GM12878 (cell line): ENCODE results near the gene UAP1L1. TPM values are rescaled to one million over a fixed set of nuclear protein-coding genes. Genes with fewer than 3 reads are reported as not detected.
"Not testable (repeated sequence)": the region's sequence is repeated elsewhere in the genome, so short reads cannot be mapped to it uniquely, and the experiment has no call there.

Experiments
- ATAC-seq: fragments of 200-7000 bp; cut with Tn5 transposase; 3 replicates; pipeline ENCODE4 v1.9.1; 2020; ENCODE audit warnings: mild to moderate bottlenecking, moderate library complexity
- BruUV-seq: library from RNA; stranded (reverse); fragments of 400-500 nt; replicated peaks from 2 replicates; lab custom pipeline; 2021; lab: Mats Ljungman, UMichigan
- CTCF ChIA-PET: fragments of 300-600 bp; sonication (Branson Sonifier 250); formaldehyde crosslinking; extraction: SDS; loops from one replicate; lab custom pipeline; 2021; ENCODE audit warnings: inconsistent platforms; lab: Yijun Ruan, JAX
- POLR2A ChIA-PET: fragments of 350-600 bp; formaldehyde crosslinking; extraction: SDS; loops from one replicate; lab custom pipeline; 2021; ENCODE audit warnings: inconsistent platforms; lab: Charles Lee
- RAD21 ChIA-PET: fragments of 300-600 bp; sonication (Branson Sonifier 250); formaldehyde crosslinking; loops from one replicate; lab custom pipeline; 2023; ENCODE audit warnings: antibody characterized with exemption; ENCODE audit not compliant: unreplicated experiment; lab: Charles Lee
- SMC1A ChIA-PET: fragments of 300-600 bp; sonication (Branson Sonifier 250); formaldehyde crosslinking; loops from one replicate; lab custom pipeline; 2023; ENCODE audit not compliant: unreplicated experiment, uncharacterized antibody; lab: Charles Lee
- DNase-seq: peaks from one replicate; pipeline ENCODE4 v3.0.0-alpha.2; 2011; ENCODE audit warnings: low read depth, low spot score
- FAIRE-seq: peaks from 3 replicates; lab custom pipeline; 2011; peaks lifted over from hg19 to GRCh38; lab: Jason Lieb, UNC
- H2AFZ ChIP-seq: 2 replicates; pipeline ENCODE4 v1.6.0; 2011; ENCODE audit warnings: low read depth, low read length, control low read depth; ENCODE audit not compliant: control insufficient read depth
- H3K27ac ChIP-seq: 2 replicates; pipeline ENCODE4 v1.5.1; 2011; ENCODE audit warnings: control low read depth; ENCODE audit not compliant: control insufficient read depth, insufficient read depth
- H3K27me3 ChIP-seq, 2 experiments: replicated peaks in 1 of 2; 2 replicates each; pipeline versions ENCODE4 v1.6.0 to v1.6.1; 2011; ENCODE audit warnings: low read length in 1 of 2; ENCODE audit not compliant: control insufficient read depth in 2 of 2, insufficient read depth in 2 of 2
- H3K36me3 ChIP-seq, 2 experiments: 2 replicates each; pipeline ENCODE4 v1.5.1; 2011; ENCODE audit warnings: low read length in 1 of 2; ENCODE audit not compliant: control insufficient read depth in 2 of 2, insufficient read depth in 2 of 2
- H3K4me1 ChIP-seq: 2 replicates; pipeline ENCODE4 v1.6.1; 2011; ENCODE audit warnings: mild to moderate bottlenecking, low read length, moderate library complexity, mixed read lengths; ENCODE audit not compliant: control insufficient read depth, insufficient read depth
- H3K4me2 ChIP-seq: 2 replicates; pipeline ENCODE4 v1.6.0; 2011; ENCODE audit warnings: control low read depth; ENCODE audit not compliant: control insufficient read depth, insufficient read depth
- H3K4me3 ChIP-seq: fragments of 200-600 bp; sonication (generic); 2 replicates; pipeline ENCODE4 v1.5.1; 2016
- H3K79me2 ChIP-seq: 2 replicates; pipeline ENCODE4 v1.6.0; 2011; ENCODE audit warnings: low read length; ENCODE audit not compliant: control insufficient read depth, insufficient read depth
- H3K9ac ChIP-seq: 2 replicates; pipeline ENCODE4 v1.8.0; 2011; ENCODE audit warnings: low read length, control low read depth, mixed read lengths; ENCODE audit not compliant: control insufficient read depth, insufficient read depth
- H3K9me3 ChIP-seq: replicated peaks from 3 replicates; pipeline ENCODE4 v1.5.1; 2011; ENCODE audit warnings: mild to moderate bottlenecking, low read length; ENCODE audit not compliant: control insufficient read depth, insufficient read depth
- H4K20me1 ChIP-seq: 2 replicates; pipeline ENCODE4 v1.6.0; 2011; ENCODE audit not compliant: control insufficient read depth, insufficient read depth
- BHLHE40 ChIP-seq, 2 experiments: fragments of 450-650 bp in 1 of 2; IDR thresholded peaks; 2 replicates each; pipeline ENCODE4 v1.6.1; 2011 to 2017; ENCODE audit warnings: low read depth in 2 of 2, borderline replicate concordance in 1 of 2, improper control_type of control experiment in 1 of 2, low read length in 1 of 2, mild to moderate bottlenecking in 1 of 2
- JUNB ChIP-seq: IDR thresholded peaks from 2 replicates; pipeline ENCODE4 v1.6.1; 2016; ENCODE audit warnings: antibody characterized with exemption, mild to moderate bottlenecking
- NR2F1 ChIP-seq: fragments of 450-650 bp; conservative IDR thresholded peaks from 2 replicates; pipeline ENCODE4 v1.6.1; 2017; ENCODE audit warnings: mild to moderate bottlenecking
- WGBS: methylation state at CpG from one replicate; pipeline ENCODE4 v1.1.6; 2016; ENCODE audit warnings: low lambda C conversion rate; ENCODE audit not compliant: insufficient replicate concordance, insufficient coverage; ENCODE audit errors: missing lambda C conversion rate; 5-methylcytosine and 5-hydroxymethylcytosine counted together
- in situ Hi-C: fragments of 300-500 bp; cut with MboI; formaldehyde crosslinking; loops from 9 replicates; pipeline ENCODE4 v1.14.3; 2018; ENCODE audit warnings: mixed read lengths
- intact Hi-C: fragments of 100-400 bp; cut with micrococcal nuclease; formaldehyde crosslinking; loops from one replicate; pipeline ENCODE4 v1.14.2; 2022; ENCODE audit not compliant: unreplicated experiment
- polyA plus RNA-seq, 11 experiments: library from polyadenylated mRNA; depleted of rRNA in 4 of 11; unstranded in 6 of 11; stranded (reverse) in 5 of 11; fragments of >200 nt; fragmentation: Nextera tagmentation in 4 of 11; fragmentation: Illumina TruSeq in 1 of 11; extraction: Ambion mirVana in 4 of 11; extraction: Trizol in 1 of 11; gene quantifications; 1 replicate in 1 of 11; 2 replicates in 10 of 11; pipeline versions ENCODE4 v1.2.1 to v1.2.3, GENCODE V29; 2011 to 2016; ENCODE audit warnings: inconsistent platforms in 2 of 11, missing spikeins in 2 of 11, low read depth in 1 of 11
- total RNA-seq, 4 experiments: library from RNA; depleted of rRNA in 3 of 4; stranded (reverse); fragments of >200 nt in 3 of 4; fragmentation: Illumina TruSeq in 1 of 4; extraction: Trizol in 1 of 4; gene quantifications; 2 replicates each; pipeline versions ENCODE4 v1.2.1 to v1.2.3, GENCODE V29; 2013 to 2021
- TF ChIP-seq, protein P1 (sequence below): fragments of 450-650 bp; IDR thresholded peaks from 2 replicates; pipeline ENCODE4 v1.6.1; 2017; ENCODE audit warnings: mild to moderate bottlenecking, low read depth, inconsistent platforms; ENCODE audit not compliant: poor library complexity, severe bottlenecking
- TF ChIP-seq, protein P2 (sequence below): fragments of 450-650 bp; IDR thresholded peaks from 2 replicates; pipeline ENCODE4 v1.6.1; 2016; ENCODE audit warnings: mild to moderate bottlenecking, moderate library complexity, borderline replicate concordance
- TF ChIP-seq, protein P3 (sequence below): IDR thresholded peaks from 2 replicates; pipeline ENCODE4 v1.6.1; 2011; ENCODE audit warnings: borderline replicate concordance, low read depth, mild to moderate bottlenecking, moderate library complexity, mixed read lengths, low read length; ENCODE audit not compliant: insufficient read depth; ENCODE audit errors: extremely low read length
- TF ChIP-seq, protein P4 (sequence below): fragments of 450-650 bp; conservative IDR thresholded peaks from 2 replicates; pipeline ENCODE4 v1.6.1; 2017; ENCODE audit warnings: mild to moderate bottlenecking, moderate library complexity
- TF ChIP-seq, protein P5 (sequence below): fragments of 450-650 bp; IDR thresholded peaks from 2 replicates; pipeline ENCODE4 v1.6.1; 2016; ENCODE audit warnings: mild to moderate bottlenecking

Gene UAP1L1
- total and polyA plus RNA-seq, 10 of the 15 experiments (the other 5 are each of a cell fraction or from before 2014, with no cell fraction given) = 0.29 to 15.7 (median 5.8) TPM

DNA sequence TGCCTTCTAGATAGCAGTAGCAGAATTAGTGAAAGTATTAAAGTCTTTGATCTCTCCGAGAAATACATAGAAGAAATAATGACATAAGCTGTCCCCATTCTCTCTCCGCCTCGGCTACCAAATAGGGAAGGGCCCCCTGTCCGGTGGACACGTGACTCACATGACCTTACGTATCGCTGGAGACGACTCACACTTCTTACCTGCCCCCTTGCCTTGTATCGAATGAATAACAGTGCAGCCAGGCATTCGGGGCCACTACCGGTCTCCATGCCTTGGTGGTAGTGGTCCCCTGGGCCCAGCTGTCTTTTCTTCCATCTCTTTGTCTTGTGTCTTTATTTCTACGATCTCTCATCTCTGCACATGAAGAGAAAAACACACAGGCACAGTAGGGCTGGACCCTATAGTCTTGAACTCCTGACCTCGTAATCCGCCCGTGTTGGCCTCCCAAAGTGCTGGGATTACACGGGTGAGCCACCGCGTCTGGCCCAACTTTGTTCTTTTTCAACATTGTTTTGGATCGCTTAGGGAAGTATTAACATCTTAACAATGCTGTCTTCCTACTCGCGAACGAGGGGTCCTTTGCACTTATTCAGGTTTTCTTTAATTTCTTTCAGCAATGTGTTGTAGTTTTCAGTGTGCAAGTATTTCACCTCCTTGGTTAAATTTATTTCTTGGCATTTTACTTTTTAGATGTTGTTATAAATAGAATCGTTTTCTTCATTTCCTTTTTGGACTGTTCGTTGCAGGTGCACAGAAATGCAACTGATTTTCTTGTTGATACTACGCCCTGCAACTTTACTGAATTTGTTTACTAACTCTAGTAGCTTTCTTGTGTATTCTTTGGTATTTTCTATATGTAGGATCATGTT, 44.8 kb downstream of the UAP1L1 start:
- H4K20me1 ChIP-seq, H2AFZ ChIP-seq, FAIRE-seq, H3K9me3 ChIP-seq, H3K79me2 ChIP-seq, H3K36me3 ChIP-seq, DNase-seq, H3K27me3 ChIP-seq, H3K9ac ChIP-seq: not testable (repeated sequence)
- peak overlapping the region; percentile 58 for H3K4me2 ChIP-seq
- ChIA-PET POLR2A (interaction anchor here (1.0 to 2.6 kb wide), 4 partner anchors 29 to 118 kb away, joined by 3 to 18 read pairs (median 6); partner anchors contain the start of genes TMEM210 and TUBB4B), RAD21 (interaction anchor here (1.0 to 2.9 kb wide), 5 partner anchors 26 to 119 kb away, joined by 3 to 26 read pairs (median 3); partner anchors contain the start of genes CYSRT1, RNF208 and TUBB4B), SMC1A (interaction anchor here (0.8 to 2.6 kb wide), 3 partner anchors 9 to 118 kb away, joined by 3 to 14 read pairs (median 4); no protein-coding TSS in a partner anchor), CTCF (interaction anchor here (0.8 to 2.6 kb wide), 11 partner anchors 26 to 114 kb away, joined by 3 to 16 read pairs (median 3); partner anchors contain the start of genes CYSRT1 and RNF224)
- intact Hi-C loops = loop anchor here (2.0 kb wide), 1 partner anchor 79 kb away; the partner anchor contains the start of gene TPRN
- peak overlapping the region; percentile 22; the same call in 1 of the 2 replicates for H3K4me3 ChIP-seq
- in situ Hi-C loops = loop anchor here (5.0 kb wide), 1 partner anchor 105 kb away; the partner anchor contains the start of genes CYSRT1 and RNF224
- H3K27ac ChIP-seq = peak overlapping the region; percentile 47
- 9% methylated on average over 21 of the region's 25 CpGs for WGBS
- H3K4me1 ChIP-seq = peaks cover 37% of the 10 kb centered on the region
- peak; percentile 76 for ATAC-seq
- TSS peak; percentile 86 for BruUV-seq
- TF ChIP-seq, protein P1, sequence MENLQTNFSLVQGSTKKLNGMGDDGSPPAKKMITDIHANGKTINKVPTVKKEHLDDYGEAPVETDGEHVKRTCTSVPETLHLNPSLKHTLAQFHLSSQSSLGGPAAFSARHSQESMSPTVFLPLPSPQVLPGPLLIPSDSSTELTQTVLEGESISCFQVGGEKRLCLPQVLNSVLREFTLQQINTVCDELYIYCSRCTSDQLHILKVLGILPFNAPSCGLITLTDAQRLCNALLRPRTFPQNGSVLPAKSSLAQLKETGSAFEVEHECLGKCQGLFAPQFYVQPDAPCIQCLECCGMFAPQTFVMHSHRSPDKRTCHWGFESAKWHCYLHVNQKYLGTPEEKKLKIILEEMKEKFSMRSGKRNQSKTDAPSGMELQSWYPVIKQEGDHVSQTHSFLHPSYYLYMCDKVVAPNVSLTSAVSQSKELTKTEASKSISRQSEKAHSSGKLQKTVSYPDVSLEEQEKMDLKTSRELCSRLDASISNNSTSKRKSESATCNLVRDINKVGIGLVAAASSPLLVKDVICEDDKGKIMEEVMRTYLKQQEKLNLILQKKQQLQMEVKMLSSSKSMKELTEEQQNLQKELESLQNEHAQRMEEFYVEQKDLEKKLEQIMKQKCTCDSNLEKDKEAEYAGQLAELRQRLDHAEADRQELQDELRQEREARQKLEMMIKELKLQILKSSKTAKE = peak; percentile 9
- peak; percentile 60; the same call in 1 of the 2 replicates for TF ChIP-seq NR2F1
- TF ChIP-seq, protein P2, sequence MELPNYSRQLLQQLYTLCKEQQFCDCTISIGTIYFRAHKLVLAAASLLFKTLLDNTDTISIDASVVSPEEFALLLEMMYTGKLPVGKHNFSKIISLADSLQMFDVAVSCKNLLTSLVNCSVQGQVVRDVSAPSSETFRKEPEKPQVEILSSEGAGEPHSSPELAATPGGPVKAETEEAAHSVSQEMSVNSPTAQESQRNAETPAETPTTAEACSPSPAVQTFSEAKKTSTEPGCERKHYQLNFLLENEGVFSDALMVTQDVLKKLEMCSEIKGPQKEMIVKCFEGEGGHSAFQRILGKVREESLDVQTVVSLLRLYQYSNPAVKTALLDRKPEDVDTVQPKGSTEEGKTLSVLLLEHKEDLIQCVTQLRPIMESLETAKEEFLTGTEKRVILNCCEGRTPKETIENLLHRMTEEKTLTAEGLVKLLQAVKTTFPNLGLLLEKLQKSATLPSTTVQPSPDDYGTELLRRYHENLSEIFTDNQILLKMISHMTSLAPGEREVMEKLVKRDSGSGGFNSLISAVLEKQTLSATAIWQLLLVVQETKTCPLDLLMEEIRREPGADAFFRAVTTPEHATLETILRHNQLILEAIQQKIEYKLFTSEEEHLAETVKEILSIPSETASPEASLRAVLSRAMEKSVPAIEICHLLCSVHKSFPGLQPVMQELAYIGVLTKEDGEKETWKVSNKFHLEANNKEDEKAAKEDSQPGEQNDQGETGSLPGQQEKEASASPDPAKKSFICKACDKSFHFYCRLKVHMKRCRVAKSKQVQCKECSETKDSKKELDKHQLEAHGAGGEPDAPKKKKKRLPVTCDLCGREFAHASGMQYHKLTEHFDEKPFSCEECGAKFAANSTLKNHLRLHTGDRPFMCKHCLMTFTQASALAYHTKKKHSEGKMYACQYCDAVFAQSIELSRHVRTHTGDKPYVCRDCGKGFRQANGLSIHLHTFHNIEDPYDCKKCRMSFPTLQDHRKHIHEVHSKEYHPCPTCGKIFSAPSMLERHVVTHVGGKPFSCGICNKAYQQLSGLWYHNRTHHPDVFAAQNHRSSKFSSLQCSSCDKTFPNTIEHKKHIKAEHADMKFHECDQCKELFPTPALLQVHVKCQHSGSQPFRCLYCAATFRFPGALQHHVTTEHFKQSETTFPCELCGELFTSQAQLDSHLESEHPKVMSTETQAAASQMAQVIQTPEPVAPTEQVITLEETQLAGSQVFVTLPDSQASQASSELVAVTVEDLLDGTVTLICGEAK = 0 out of 2 replicates have a peak, but pooled peaks have one; percentile 38
- TF ChIP-seq, protein P3, sequence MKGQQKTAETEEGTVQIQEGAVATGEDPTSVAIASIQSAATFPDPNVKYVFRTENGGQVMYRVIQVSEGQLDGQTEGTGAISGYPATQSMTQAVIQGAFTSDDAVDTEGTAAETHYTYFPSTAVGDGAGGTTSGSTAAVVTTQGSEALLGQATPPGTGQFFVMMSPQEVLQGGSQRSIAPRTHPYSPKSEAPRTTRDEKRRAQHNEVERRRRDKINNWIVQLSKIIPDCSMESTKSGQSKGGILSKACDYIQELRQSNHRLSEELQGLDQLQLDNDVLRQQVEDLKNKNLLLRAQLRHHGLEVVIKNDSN = peak; percentile 9
- TF ChIP-seq JUNB = 0 out of 2 replicates have a peak, but pooled peaks have one; percentile 10
- peak; percentile 64 to 90 for TF ChIP-seq BHLHE40 (IDR thresholded peaks at IDR 0.05; ENCODE audit: borderline replicate concordance in 1 of 2, low read depth in 2 of 2, low read length in 1 of 2)
- TF ChIP-seq, protein P4, sequence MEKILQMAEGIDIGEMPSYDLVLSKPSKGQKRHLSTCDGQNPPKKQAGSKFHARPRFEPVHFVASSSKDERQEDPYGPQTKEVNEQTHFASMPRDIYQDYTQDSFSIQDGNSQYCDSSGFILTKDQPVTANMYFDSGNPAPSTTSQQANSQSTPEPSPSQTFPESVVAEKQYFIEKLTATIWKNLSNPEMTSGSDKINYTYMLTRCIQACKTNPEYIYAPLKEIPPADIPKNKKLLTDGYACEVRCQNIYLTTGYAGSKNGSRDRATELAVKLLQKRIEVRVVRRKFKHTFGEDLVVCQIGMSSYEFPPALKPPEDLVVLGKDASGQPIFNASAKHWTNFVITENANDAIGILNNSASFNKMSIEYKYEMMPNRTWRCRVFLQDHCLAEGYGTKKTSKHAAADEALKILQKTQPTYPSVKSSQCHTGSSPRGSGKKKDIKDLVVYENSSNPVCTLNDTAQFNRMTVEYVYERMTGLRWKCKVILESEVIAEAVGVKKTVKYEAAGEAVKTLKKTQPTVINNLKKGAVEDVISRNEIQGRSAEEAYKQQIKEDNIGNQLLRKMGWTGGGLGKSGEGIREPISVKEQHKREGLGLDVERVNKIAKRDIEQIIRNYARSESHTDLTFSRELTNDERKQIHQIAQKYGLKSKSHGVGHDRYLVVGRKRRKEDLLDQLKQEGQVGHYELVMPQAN = 0 out of 2 replicates have a peak, but pooled peaks have one; percentile 26
- TF ChIP-seq, protein P5, sequence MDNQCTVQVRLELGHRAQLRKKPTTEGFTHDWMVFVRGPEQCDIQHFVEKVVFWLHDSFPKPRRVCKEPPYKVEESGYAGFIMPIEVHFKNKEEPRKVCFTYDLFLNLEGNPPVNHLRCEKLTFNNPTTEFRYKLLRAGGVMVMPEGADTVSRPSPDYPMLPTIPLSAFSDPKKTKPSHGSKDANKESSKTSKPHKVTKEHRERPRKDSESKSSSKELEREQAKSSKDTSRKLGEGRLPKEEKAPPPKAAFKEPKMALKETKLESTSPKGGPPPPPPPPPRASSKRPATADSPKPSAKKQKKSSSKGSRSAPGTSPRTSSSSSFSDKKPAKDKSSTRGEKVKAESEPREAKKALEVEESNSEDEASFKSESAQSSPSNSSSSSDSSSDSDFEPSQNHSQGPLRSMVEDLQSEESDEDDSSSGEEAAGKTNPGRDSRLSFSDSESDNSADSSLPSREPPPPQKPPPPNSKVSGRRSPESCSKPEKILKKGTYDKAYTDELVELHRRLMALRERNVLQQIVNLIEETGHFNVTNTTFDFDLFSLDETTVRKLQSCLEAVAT = peak; percentile 67
